Central memory CD4-positive, alpha-beta T cell (primary cell): Measurements from ENCODE around the gene BIN1.

Experiments
- DNase-seq: peaks from one replicate; pipeline ENCODE4 v3.0.0; 2022

BIN1 gene

GRCh38 chr2:127074936-127075335 lies 32.0 kb downstream of the BIN1 start:
- no peak for DNase-seq

GRCh38 chr2:127074358-127074757 lies 32.6 kb downstream of the BIN1 start:
- no peak for DNase-seq

- no peak for DNase-seq
Measured at GRCh38 chr2:127072970-127073369, 34.0 kb downstream of the BIN1 start.

GRCh38 chr2:127072396-127072795 lies 34.6 kb downstream of the BIN1 start:
- no peak for DNase-seq

GRCh38 chr2:127071901-127072328 lies 35.0 kb downstream of the BIN1 start:
- no peak for DNase-seq

GRCh38 chr2:127070221-127070620 lies 36.7 kb downstream of the BIN1 start:
- DNase-seq: no peak

- no peak for DNase-seq
Measured at GRCh38 chr2:127069536-127069935, 37.4 kb downstream of the BIN1 start.

GRCh38 chr2:127069003-127069402 lies 38.0 kb downstream of the BIN1 start:
- no peak for DNase-seq

- DNase-seq: no peak
Measured at GRCh38 chr2:127068351-127068741, 38.6 kb downstream of the BIN1 start.

GRCh38 chr2:127067620-127068350 lies 39.2 kb downstream of the BIN1 start:
- DNase-seq: peak; percentile 57

GRCh38 chr2:127066942-127067341 lies 40.0 kb downstream of the BIN1 start:
- DNase-seq: no peak

GRCh38 chr2:127065940-127066318 lies 41.0 kb downstream of the BIN1 start:
- no peak for DNase-seq

GRCh38 chr2:127065299-127065939 lies 41.5 kb downstream of the BIN1 start:
- DNase-seq: no peak

GRCh38 chr2:127064642-127065250 lies 42.2 kb downstream of the BIN1 start:
- no peak for DNase-seq

- no peak for DNase-seq
Measured at GRCh38 chr2:127063701-127064590, 43.0 kb downstream of the BIN1 start.

- no peak for DNase-seq
Measured at GRCh38 chr2:127061375-127062273, 45.3 kb downstream of the BIN1 start.

GRCh38 chr2:127060264-127060945 lies 46.5 kb downstream of the BIN1 start:
- DNase-seq: no peak

- no peak for DNase-seq
Measured at GRCh38 chr2:127059559-127059958, 47.4 kb downstream of the BIN1 start.

GRCh38 chr2:127058954-127059252 lies 48.1 kb downstream of the BIN1 start:
- DNase-seq: no peak

- no peak for DNase-seq
Measured at GRCh38 chr2:127058246-127058953, 48.6 kb downstream of the BIN1 start.
